Measurements from ENCODE around the gene OR5A2.

GRCh38 chr11:59459916-59460315, 33.7 kb upstream of the OR5A2 start:
- no peak for TF ChIP-seq POLR2AphosphoS5 (IDR thresholded peaks at IDR 0.05; ENCODE audit: low read depth, low read length)
- no peak for TF ChIP-seq REST (IDR thresholded peaks at IDR 0.05; ENCODE audit: insufficient read depth in 1 of 2, low read depth in 2 of 2, low read length in 2 of 2)
- no peak for TF ChIP-seq TAF1 (IDR thresholded peaks at IDR 0.05; ENCODE audit: borderline replicate concordance, insufficient read depth, low read length)
- TF ChIP-seq SIN3A (IDR thresholded peaks at IDR 0.05; ENCODE audit: borderline replicate concordance, insufficient read depth, low read length) = no peak

Measured in PFSK-1 (cell line).